Heart left ventricle (tissue), 16 donors: ENCODE measurements around the gene BTAF1. TPM values are rescaled to one million over a fixed set of nuclear protein-coding genes. Genes with fewer than 3 reads are reported as not detected.

Source experiments
- ATAC-seq, 4 donors: fragments of 200-7000 bp; cut with Tn5 transposase; one replicate each; pipeline ENCODE4 v1.9.1; 2020 to 2022; ENCODE audit warnings: moderate library complexity in 4 of 4, mild to moderate bottlenecking in 3 of 4, moderate number of reproducible peaks in 1 of 4
- DNase-seq, 5 donors: peaks; one replicate each; pipeline ENCODE4 v3.0.0-alpha.2; 2020
- H3K27ac ChIP-seq, 12 donors: fragments of 200-600 bp; sonication (generic) in 4 of 12; one replicate each; pipeline versions ENCODE4 v1.5.0 to v1.8.0; 2016 to 2022; ENCODE audit warnings: mild to moderate bottlenecking in 2 of 12
- H3K27me3 ChIP-seq, 9 donors: fragments of 200-600 bp; sonication (generic) in 2 of 9; one replicate each; pipeline versions ENCODE4 v1.5.1 to v1.8.0; 2016 to 2022; ENCODE audit warnings: mild to moderate bottlenecking in 3 of 9
- H3K36me3 ChIP-seq, 9 donors: fragments of 200-600 bp; sonication (generic) in 2 of 9; one replicate each; pipeline versions ENCODE4 v1.5.0 to v1.8.0; 2018 to 2022; ENCODE audit warnings: mild to moderate bottlenecking in 2 of 9
- H3K4me1 ChIP-seq, 12 donors: fragments of 200-600 bp; sonication (generic) in 4 of 12; one replicate each; pipeline versions ENCODE4 v1.5.0 to v1.8.0; 2016 to 2022; ENCODE audit warnings: mild to moderate bottlenecking in 3 of 12
- H3K4me3 ChIP-seq, 12 donors: fragments of 200-600 bp; sonication (generic) in 4 of 12; one replicate each; pipeline versions ENCODE4 v1.5.0 to v1.8.0; 2017 to 2022; ENCODE audit warnings: mild to moderate bottlenecking in 9 of 12, moderate library complexity in 4 of 12
- H3K9me3 ChIP-seq, 12 donors: fragments of 200-600 bp; sonication (generic) in 4 of 12; one replicate each; pipeline versions ENCODE4 v1.5.0 to v1.8.0; 2016 to 2022; ENCODE audit warnings: mild to moderate bottlenecking in 1 of 12
- POLR2A ChIP-seq, 2 donors: fragments of 450-650 bp; IDR thresholded peaks; one replicate each; pipeline ENCODE4 v1.6.1; 2017; ENCODE audit warnings: antibody characterized with exemption in 2 of 2, mild to moderate bottlenecking in 2 of 2, moderate library complexity in 2 of 2
- WGBS, 4 donors: extraction: QIAGEN DNeasy Blood & Tissue Kit in 2 of 4; methylation state at CpG; one replicate each; pipeline versions ENCODE4 v1.1.5 to v1.1.7; 2013 to 2018; 5-methylcytosine and 5-hydroxymethylcytosine counted together
- intact Hi-C, 10 donors: fragments of 100-400 bp; cut with DNase I; formaldehyde crosslinking; loops; one replicate each; pipeline versions ENCODE4 v1.11.1 to v1.14.2; 2022
- polyA plus RNA-seq, 2 donors: library from polyadenylated mRNA; stranded (reverse); fragments of 200-250 nt; gene quantifications; one replicate each; pipeline ENCODE4 v1.2.3, GENCODE V29; 2013
- total RNA-seq, 9 donors: library from RNA; depleted of rRNA in 2 of 9; stranded (reverse); fragments of >200 nt in 2 of 9; fragmentation: NEBNext Ultra II Directional in 3 of 9; extraction: Animal tissue kit (Norgen Biotek cat#: 25700) in 3 of 9; gene quantifications; one replicate each; pipeline versions ENCODE4 v1.1.0 to v1.2.4, GENCODE V29; 2016 to 2023
- TF ChIP-seq, protein P1 (sequence below), 12 donors: fragments of 200-600 bp; sonication (generic) in 4 of 12; IDR thresholded peaks; one replicate each; pipeline versions ENCODE4 v1.5.0 to v1.8.0; 2018 to 2022; ENCODE audit warnings: antibody characterized with exemption in 12 of 12, mild to moderate bottlenecking in 5 of 12
- donor health status: ischemic (EF 13 %, LVEDD 7.1; RV severe dilation, severe dysfunction).
- donor health status: healthy with polysubstance abuse.
- donor health status: DM: no; HTN: yes; CAD: no.
- donor health status: DM: no; HTN: no; CAD: no.
- donor health status: ischemic (EF 25% LVEDD 6.9; RV normal size, moderate dysfunction).
- donor health status: ischemic (EF 25% LVEDD 5.7; RV mildly dilated, moderate dysfunction).
- donor health status: healthy.
- donor health status: DM: yes; HTN: yes; CAD: no.
- donor health status: ischemic (EF 35%, LVEDD 5.7; RV mildly dilated, moderate dysfunction).
- donor health status: nonischemic (EF 11% LVEDD 7.7; RV severe dilation, severe dysfunction).
- donor health status: DM: yes; HTN: yes; CAD: no.
- donor health status: PGD.
- donor health status: ischemic (EF 29% LVEDD 5.4; RV normal size, mild dysfunction).
- donor health status: nonischemic (EF 23%, LVEDD 6.1; RV moderate dilation, normal function).

Gene BTAF1
- total and polyA plus RNA-seq, 11 donors = 5.5 to 22.3 (median 11.8) TPM

DNA sequence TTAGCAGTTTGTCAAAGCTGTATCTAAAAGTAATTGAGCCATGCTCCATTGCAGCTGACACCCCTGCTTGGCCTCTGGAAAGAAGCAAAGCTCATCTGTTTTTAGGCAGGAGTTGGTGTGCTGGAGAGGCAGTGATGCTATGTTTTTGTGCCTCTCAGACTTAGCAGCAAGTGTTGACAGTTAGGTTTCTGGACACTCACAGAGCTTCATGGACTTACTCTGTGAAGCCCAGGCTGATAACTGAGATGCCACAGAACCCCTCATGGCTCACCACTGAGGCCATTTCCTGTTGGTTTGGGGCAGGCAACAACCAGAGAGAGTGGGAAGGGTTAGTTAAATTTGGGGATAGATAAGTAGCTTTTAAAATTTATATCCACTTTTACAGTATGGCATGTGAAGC is 59.8 kb downstream of the BTAF1 start:
- DNase-seq (peak in 2 of 5 donors; percentile 18 to 28), ATAC-seq (peak; percentile 83 to 95 (median 91))
- Histone ChIP-seq H3K27me3 (no peaks in the 10 kb centered on the region), H3K4me1 (peaks cover 0 to 6% (median 0%) of the 10 kb centered on the region in 12 donors), H3K27ac (peak overlapping the region in 1 of 12 donors; percentile 18), H3K36me3 (peaks cover 0 to 79% (median 70%) of the 10 kb centered on the region in 9 donors), H3K4me3 (no peak overlapping the region), H3K9me3 (no peaks in the 10 kb centered on the region)
- intact Hi-C loops = no loop called here
- TF ChIP-seq, protein P1, sequence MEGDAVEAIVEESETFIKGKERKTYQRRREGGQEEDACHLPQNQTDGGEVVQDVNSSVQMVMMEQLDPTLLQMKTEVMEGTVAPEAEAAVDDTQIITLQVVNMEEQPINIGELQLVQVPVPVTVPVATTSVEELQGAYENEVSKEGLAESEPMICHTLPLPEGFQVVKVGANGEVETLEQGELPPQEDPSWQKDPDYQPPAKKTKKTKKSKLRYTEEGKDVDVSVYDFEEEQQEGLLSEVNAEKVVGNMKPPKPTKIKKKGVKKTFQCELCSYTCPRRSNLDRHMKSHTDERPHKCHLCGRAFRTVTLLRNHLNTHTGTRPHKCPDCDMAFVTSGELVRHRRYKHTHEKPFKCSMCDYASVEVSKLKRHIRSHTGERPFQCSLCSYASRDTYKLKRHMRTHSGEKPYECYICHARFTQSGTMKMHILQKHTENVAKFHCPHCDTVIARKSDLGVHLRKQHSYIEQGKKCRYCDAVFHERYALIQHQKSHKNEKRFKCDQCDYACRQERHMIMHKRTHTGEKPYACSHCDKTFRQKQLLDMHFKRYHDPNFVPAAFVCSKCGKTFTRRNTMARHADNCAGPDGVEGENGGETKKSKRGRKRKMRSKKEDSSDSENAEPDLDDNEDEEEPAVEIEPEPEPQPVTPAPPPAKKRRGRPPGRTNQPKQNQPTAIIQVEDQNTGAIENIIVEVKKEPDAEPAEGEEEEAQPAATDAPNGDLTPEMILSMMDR (IDR thresholded peaks at IDR 0.05) = no peak
- TF ChIP-seq POLR2A (IDR thresholded peaks at IDR 0.05) = no peak

DNA sequence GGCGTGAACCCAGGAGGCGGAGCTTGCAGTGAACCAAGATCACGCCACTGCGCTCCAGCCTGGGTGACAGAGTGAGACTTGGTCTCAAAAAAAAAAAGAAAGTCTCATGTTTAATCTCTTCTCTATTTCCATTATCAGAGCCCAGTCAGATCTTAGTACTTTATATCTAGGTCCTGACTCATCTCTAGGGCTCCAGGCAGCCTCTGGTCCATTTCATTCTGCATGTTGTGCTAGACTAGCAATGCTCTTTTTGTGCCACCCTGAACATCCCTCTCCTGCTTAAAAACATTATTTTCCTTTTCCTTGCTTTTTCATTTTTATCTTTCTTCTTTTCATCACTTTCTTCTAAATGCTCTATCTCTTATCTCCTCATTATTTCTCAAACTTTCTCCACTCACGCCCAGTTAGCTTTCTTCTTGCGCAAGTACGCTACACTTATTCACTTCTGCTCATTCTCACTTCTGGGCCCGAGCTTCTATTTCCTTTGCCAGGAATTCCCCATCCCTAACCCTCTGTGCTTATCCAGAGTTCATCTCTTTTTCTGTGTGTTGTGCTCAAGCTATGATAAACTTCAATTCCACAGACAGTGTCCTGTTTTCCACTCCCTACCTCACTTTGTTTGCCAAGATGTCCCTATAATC is 63.9 kb downstream of the BTAF1 start:
- ATAC-seq (no peak), DNase-seq (no peak)
- WGBS, 4 donors = 91 to 94% (median 93%) methylated on average over 8 of the region's 8 CpGs
- H3K36me3 ChIP-seq = peaks cover 0 to 91% (median 76%) of the 10 kb centered on the region in 9 donors
- H3K4me3 ChIP-seq = no peak overlapping the region
- H3K9me3 ChIP-seq = no peaks in the 10 kb centered on the region
- intact Hi-C loops = no loop called here
- peaks cover 0 to 6% (median 0%) of the 10 kb centered on the region in 12 donors for H3K4me1 ChIP-seq
- no peak overlapping the region for H3K27ac ChIP-seq
- no peak for TF ChIP-seq POLR2A (IDR thresholded peaks at IDR 0.05)
- TF ChIP-seq, protein P1 (IDR thresholded peaks at IDR 0.05) = no peak
- H3K27me3 ChIP-seq = no peaks in the 10 kb centered on the region

- no peaks in the 10 kb centered on the region for H3K9me3 ChIP-seq
- DNase-seq (no peak), ATAC-seq (no peak)
- no peak overlapping the region for H3K27ac ChIP-seq
- H3K36me3 ChIP-seq = peaks cover 0 to 95% (median 80%) of the 10 kb centered on the region in 9 donors
- 83 to 97% (median 92%) methylated on average over 1 of the region's 1 CpG for WGBS, 4 donors
- intact Hi-C loops = no loop called here
- no peaks in the 10 kb centered on the region for H3K4me1 ChIP-seq
- H3K27me3 ChIP-seq = no peaks in the 10 kb centered on the region
- TF ChIP-seq, protein P1 (IDR thresholded peaks at IDR 0.05) = no peak
- no peak for TF ChIP-seq POLR2A (IDR thresholded peaks at IDR 0.05)
- no peak overlapping the region for H3K4me3 ChIP-seq
Observed at GRCh38 chr10:91992031-91992430, 68.5 kb downstream of the BTAF1 start.

DNA sequence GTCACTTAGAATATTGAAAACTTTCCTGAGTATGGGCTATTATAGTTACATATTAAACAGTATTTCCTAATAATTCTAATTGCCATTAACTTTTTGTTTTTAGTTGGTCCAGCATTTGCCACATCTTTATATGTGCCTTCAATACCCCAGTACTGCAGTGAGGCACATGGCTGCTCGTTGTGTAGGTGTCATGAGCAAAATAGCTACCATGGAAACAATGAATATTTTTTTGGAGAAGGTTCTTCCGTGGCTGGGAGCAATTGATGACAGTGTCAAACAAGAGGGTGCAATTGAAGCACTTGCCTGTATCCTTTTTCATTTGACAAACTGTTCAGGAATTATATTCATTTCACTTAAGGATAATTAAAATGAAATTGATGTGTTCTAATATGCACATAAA is 72.7 kb downstream of the BTAF1 start:
- intact Hi-C loops = no loop called here
- H3K36me3 ChIP-seq = peaks cover 0 to 94% (median 78%) of the 10 kb centered on the region in 9 donors

More for the DNA sequence above, 72.7 kb downstream of the BTAF1 start:
- WGBS, 4 donors = 50 to 61% (median 52%) methylated on average over 2 of the region's 2 CpGs
- Histone ChIP-seq H3K9me3 (no peaks in the 10 kb centered on the region), H3K4me3 (no peak overlapping the region), H3K27ac (no peak overlapping the region), H3K4me1 (no peaks in the 10 kb centered on the region), H3K27me3 (no peaks in the 10 kb centered on the region)
- TF ChIP-seq, protein P1 (IDR thresholded peaks at IDR 0.05) = no peak
- no peak for TF ChIP-seq POLR2A (IDR thresholded peaks at IDR 0.05)
- ATAC-seq = no peak
- DNase-seq = no peak
